Activated CD8-positive, alpha-beta T cell treated with anti-CD3 and anti-CD28 coated beads for 36 hours (primary cell): ENCODE data around the gene TOR4A. TPM values are rescaled to one million over a fixed set of nuclear protein-coding genes. Genes with fewer than 3 reads are reported as not detected.

Experiments
- ATAC-seq: fragments of 200-7000 bp; cut with Tn5 transposase; one replicate; pipeline ENCODE4 v1.10.0; 2021; ENCODE audit warnings: mild to moderate bottlenecking, moderate library complexity
- CTCF ChIA-PET: fragments of 350-600 bp; sonication (Branson Sonifier 250); formaldehyde crosslinking; loops from one replicate; lab custom pipeline; 2021; ENCODE audit warnings: antibody characterized with exemption; lab: Charles Lee
- POLR2A ChIA-PET: fragments of 350-600 bp; sonication (Branson Sonifier 250); formaldehyde crosslinking; loops from one replicate; lab custom pipeline; 2021; ENCODE audit warnings: antibody characterized with exemption; lab: Charles Lee
- DNase-seq: peaks from one replicate; pipeline ENCODE4 v3.0.0-alpha.2; 2020
- H3K27ac Mint-ChIP-seq: one replicate; pipeline ENCODE4 v1.8.0; 2021; ENCODE audit warnings: mild to moderate bottlenecking, mixed read lengths
- H3K27me3 Mint-ChIP-seq: one replicate; pipeline ENCODE4 v1.8.0; 2021; ENCODE audit warnings: mixed read lengths
- H3K36me3 Mint-ChIP-seq: one replicate; pipeline ENCODE4 v1.8.0; 2021; ENCODE audit warnings: low read depth, mixed read lengths
- H3K4me1 Mint-ChIP-seq: one replicate; pipeline ENCODE4 v1.8.0; 2021; ENCODE audit warnings: low read depth, mixed read lengths
- H3K4me3 Mint-ChIP-seq: one replicate; pipeline ENCODE4 v1.8.0; 2021; ENCODE audit warnings: mild to moderate bottlenecking, moderate library complexity, mixed read lengths
- H3K9me3 Mint-ChIP-seq: one replicate; pipeline ENCODE4 v1.8.0; 2021; ENCODE audit warnings: mixed read lengths
- intact Hi-C: fragments of 100-400 bp; cut with micrococcal nuclease; formaldehyde crosslinking; loops from one replicate; pipeline ENCODE4 v1.10.0; 2022
- total RNA-seq, 2 experiments: library from RNA; stranded (reverse); gene quantifications; one replicate each; pipeline ENCODE4 v1.2.3, GENCODE V29; 2021
- TF ChIP-seq, protein P1 (sequence below): fragments of 200-600 bp; IDR thresholded peaks from one replicate; pipeline ENCODE4 v1.8.0; 2022; ENCODE audit warnings: antibody characterized with exemption, mild to moderate bottlenecking

Gene TOR4A
- total RNA-seq = 1 to 10 TPM; 2.9 to 3.0 TPM

DNA sequence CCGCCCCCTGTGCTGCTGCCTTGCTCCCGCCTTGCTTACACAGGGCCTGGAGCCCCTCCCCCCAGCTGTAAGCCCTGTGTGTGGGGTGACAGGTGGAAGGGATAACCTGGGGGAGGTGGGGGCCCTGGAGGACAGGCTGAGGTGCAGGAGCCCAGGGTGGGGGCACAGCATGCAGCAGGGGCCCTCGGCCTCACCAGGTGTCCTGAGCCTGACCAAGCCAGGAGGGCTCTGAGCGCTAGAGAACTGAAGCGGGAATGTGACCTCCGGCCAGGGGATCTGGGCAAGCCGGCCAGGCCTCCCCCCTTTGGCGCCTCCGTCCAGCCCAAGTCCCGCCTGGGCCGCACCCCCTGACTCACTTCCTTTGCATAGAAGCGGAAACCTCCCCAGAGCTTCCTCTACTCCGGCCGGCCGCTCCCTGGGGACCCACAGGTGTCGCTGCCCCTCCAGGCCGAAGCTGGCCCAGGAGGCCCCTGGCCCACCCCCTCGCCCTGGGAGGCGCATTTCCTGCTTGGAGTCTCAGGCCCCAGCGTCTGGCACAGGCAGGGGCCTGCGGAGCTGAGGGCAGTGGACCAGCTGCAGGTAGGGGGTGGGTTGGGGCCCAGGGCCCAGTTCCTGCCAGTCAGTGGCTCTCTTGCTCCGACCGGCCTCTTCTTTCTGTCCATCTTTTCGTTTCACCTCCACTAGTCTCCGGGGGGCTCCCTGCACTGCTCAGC, at the start of gene TOR4A:
Gene TOR4A (plus strand): TSS at position 398 of the 713 bp plus-strand sequence. CDS start 964 bp downstream, outside the sequence.
- ChIA-PET POLR2A (interaction anchor here (0.8 to 1.6 kb wide), 5 partner anchors 9 to 35 kb away, joined by 3 to 7 read pairs (median 3); partner anchors contain the start of gene NRARP), CTCF (interaction anchor here (1.9 kb wide), 1 partner anchor 146 kb away, joined by 4 read pairs; the partner anchor contains the start of genes EXD3 and NOXA1)
- Mint-ChIP-seq H3K9me3 (no peaks in the 10 kb centered on the region), H3K27ac (peak within 1 kb of the TSS; percentile 55), H3K27me3 (peaks cover 8% of the 10 kb centered on the region), H3K4me3 (peak within 1 kb of the TSS; percentile 72), H3K36me3 (peaks cover 7% of the 10 kb centered on the region), H3K4me1 (peaks cover 11% of the 10 kb centered on the region)
- ATAC-seq (peak; percentile 77), DNase-seq (peak; percentile 72)
- TF ChIP-seq, protein P1, sequence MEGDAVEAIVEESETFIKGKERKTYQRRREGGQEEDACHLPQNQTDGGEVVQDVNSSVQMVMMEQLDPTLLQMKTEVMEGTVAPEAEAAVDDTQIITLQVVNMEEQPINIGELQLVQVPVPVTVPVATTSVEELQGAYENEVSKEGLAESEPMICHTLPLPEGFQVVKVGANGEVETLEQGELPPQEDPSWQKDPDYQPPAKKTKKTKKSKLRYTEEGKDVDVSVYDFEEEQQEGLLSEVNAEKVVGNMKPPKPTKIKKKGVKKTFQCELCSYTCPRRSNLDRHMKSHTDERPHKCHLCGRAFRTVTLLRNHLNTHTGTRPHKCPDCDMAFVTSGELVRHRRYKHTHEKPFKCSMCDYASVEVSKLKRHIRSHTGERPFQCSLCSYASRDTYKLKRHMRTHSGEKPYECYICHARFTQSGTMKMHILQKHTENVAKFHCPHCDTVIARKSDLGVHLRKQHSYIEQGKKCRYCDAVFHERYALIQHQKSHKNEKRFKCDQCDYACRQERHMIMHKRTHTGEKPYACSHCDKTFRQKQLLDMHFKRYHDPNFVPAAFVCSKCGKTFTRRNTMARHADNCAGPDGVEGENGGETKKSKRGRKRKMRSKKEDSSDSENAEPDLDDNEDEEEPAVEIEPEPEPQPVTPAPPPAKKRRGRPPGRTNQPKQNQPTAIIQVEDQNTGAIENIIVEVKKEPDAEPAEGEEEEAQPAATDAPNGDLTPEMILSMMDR = no peak
- intact Hi-C loops = no loop called here

DNA sequence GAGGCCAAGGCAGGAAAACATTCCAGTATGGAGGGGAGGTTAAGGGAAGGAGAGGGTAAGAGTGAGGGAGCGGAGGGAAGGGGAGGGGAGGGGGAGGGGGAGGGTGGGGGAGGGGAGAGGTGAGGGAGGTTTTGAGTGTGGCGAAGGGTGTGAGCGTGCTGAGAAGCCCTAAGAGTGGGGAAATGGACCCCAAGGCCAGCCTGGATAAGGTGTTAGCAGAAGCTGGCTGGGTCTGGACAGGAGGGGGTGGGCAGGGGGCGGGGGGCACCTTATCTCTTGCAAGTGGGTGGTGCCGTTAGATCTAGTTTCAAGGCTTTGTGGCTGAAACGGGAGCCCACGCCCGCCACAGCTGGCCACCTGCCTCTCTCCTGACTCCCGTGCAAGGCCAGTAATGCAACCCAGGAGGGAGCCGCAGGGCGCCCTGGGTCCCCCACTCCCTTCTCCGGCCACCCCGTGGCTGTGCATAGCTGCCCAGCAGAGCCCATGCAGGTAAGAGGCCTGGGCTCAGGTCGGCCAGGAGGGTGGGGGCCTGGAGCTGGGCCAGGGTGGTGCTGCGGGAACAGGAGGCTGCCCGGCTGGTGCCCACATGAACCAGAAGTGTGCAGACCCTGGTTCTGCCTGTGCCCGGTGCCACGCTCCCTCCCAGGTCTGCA, 49.5 kb upstream of the TOR4A start:
- Mint-ChIP-seq H3K36me3 (no peaks in the 10 kb centered on the region), H3K27me3 (peaks cover 3% of the 10 kb centered on the region), H3K4me3 (no peak overlapping the region), H3K27ac (no peak overlapping the region), H3K9me3 (no peaks in the 10 kb centered on the region), H3K4me1 (peaks cover 8% of the 10 kb centered on the region)
- TF ChIP-seq, protein P1 = no peak
- ChIA-PET POLR2A (interaction anchor here (1.2 to 1.9 kb wide), 2 partner anchors 11 to 113 kb away, joined by 3 to 4 read pairs; no protein-coding TSS in a partner anchor), CTCF (interaction anchor here (0.6 to 8.9 kb wide), 17 partner anchors 8 to 198 kb away, joined by 3 to 58 read pairs (median 5); partner anchors contain the start of genes ANAPC2, NPDC1, SSNA1 and TUBB4B)
- ATAC-seq = no peak
- DNase-seq = no peak
- intact Hi-C loops = loop anchor here (5.0 kb wide), 1 partner anchor 106 kb away; no protein-coding TSS in a partner anchor

DNA sequence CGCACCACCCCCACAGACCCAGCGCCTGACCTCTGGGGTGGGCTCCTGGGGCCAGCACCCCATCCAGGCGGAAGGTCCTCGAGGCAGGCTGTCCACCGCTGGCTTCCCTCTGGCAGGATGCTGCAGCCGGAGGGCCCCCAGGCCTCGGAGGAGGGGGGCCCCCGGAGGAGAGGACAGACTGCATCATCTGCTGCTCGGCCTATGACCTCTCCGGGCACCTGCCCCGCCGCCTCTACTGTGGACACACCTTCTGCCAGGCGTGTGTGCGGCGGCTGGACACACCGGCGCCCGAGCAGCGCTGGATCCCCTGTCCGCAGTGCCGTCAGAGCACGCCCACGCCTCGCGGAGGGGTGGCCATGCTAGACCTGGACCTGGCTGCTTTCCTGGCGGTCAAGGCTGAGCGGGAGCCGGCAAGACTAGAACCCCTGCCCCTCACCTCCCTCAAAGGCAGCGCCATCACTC, 49.0 kb upstream of the TOR4A start:
- TF ChIP-seq, protein P1 = no peak
- H3K27me3 Mint-ChIP-seq = peaks cover 3% of the 10 kb centered on the region
- H3K27ac Mint-ChIP-seq = no peak overlapping the region
- ChIA-PET CTCF (interaction anchor here (0.8 to 8.9 kb wide), 5 partner anchors 8 to 133 kb away, joined by 3 to 58 read pairs (median 11); partner anchors contain the start of gene TUBB4B), POLR2A (interaction anchor here (1.2 kb wide), 1 partner anchor 10 kb away, joined by 3 read pairs; no protein-coding TSS in a partner anchor)
- H3K36me3 Mint-ChIP-seq = no peaks in the 10 kb centered on the region
- peaks cover 7% of the 10 kb centered on the region for H3K4me1 Mint-ChIP-seq
- ATAC-seq = no peak
- H3K9me3 Mint-ChIP-seq = no peaks in the 10 kb centered on the region
- no peak for DNase-seq
- intact Hi-C loops = loop anchor here (5.0 kb wide), 1 partner anchor 106 kb away; no protein-coding TSS in a partner anchor
- H3K4me3 Mint-ChIP-seq = no peak overlapping the region

DNA sequence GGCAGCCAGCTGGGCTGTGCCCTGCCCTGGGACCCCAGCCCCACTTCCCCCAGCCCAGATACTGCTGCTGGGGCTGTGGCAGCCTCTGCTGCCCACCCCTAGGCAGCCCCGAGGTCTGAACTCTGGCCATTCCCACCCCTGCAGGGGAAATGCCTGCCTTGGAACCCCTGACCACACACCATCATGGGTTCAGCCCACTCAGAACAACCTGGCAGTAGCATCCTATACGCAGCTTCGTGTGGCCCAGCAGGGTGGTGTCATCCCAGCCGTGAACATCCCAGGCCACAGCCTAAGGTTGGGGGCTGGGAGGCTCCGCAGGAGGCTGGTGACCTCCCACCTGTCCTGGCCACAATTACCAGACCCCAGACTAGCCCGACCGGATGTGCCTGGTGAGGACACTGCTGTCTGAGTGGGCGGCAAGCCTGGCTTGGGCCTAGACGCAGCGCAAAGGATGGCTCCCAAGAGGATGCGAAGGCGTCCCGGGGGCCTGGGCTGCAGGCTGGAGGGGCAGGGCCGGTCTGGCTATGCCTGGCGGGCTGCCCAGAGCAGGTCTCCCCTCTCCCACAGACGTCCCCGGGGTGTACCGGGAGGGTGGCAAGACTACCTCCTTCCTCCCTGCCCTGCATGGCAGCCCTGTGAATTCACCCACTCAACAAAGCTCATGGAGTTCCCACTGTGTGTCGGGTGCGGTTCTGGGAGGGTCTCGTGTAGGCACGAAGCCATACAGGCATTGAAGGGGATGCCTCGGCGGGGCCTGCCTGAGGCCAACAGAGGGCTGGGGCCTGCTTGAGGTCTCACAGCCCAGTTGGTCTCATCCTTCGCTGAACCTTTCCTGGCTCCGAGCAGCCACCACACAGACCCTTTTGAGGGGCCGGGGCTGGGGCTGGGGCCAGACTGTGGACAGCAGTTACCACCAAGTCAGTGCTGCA, 48.3 kb upstream of the TOR4A start:
- CTCF ChIA-PET = interaction anchor here (1.1 to 2.4 kb wide), 4 partner anchors 11 to 183 kb away, joined by 3 to 11 read pairs (median 4); partner anchors contain the start of genes NPDC1 and TUBB4B
- intact Hi-C loops = loop anchor here (5.0 kb wide), 1 partner anchor 107 kb away; no protein-coding TSS in a partner anchor

More for the DNA sequence above, 48.3 kb upstream of the TOR4A start:
- DNase-seq (no peak), ATAC-seq (no peak)
- Mint-ChIP-seq H3K4me3 (no peak overlapping the region), H3K27me3 (peaks cover 3% of the 10 kb centered on the region), H3K36me3 (no peaks in the 10 kb centered on the region), H3K4me1 (peaks cover 4% of the 10 kb centered on the region), H3K9me3 (no peaks in the 10 kb centered on the region), H3K27ac (no peak overlapping the region)
- TF ChIP-seq, protein P1 = no peak
- POLR2A ChIA-PET = interaction anchor here (1.2 to 2.3 kb wide), 2 partner anchors 9 to 11 kb away, joined by 3 to 8 read pairs; partner anchors contain the start of gene TUBB4B
